Body of pancreas (tissue), 4 donors: ENCODE results near the gene LIN28A. TPM values are rescaled to one million over a fixed set of nuclear protein-coding genes. Genes with fewer than 3 reads are reported as not detected.
"Not testable (repeated sequence)": the region's sequence is repeated elsewhere in the genome, so short reads cannot be mapped to it uniquely, and the experiment has no call there.

ENCODE experiments used
- ATAC-seq: fragments of 150-250 bp; one replicate; pipeline ENCODE4 v1.9.1; 2016
- DNase-seq, 4 donors: peaks; one replicate each; pipeline ENCODE4 v3.0.0-alpha.2; 2019
- H3K27ac ChIP-seq, 4 donors: fragments of 200-600 bp; sonication (generic); 1 replicate in 3 of 4; 2 replicates in 1 of 4; pipeline versions ENCODE4 v1.5.1 to v1.6.1; 2016 to 2019; ENCODE audit warnings: mild to moderate bottlenecking in 1 of 4, mixed read lengths in 1 of 4, moderate library complexity in 1 of 4
- H3K27me3 ChIP-seq, 2 donors: fragments of 200-600 bp; sonication (generic); one replicate each; pipeline ENCODE4 v1.6.0; 2016; ENCODE audit warnings: mild to moderate bottlenecking in 1 of 2
- H3K36me3 ChIP-seq, 2 donors: fragments of 200-600 bp; sonication (generic); replicated peaks in 1 of 2; 2 replicates each; pipeline ENCODE4 v1.5.1; 2016; ENCODE audit warnings: low read depth in 2 of 2; ENCODE audit not compliant: insufficient read depth in 1 of 2
- H3K4me1 ChIP-seq: fragments of 200-600 bp; sonication (generic); one replicate; pipeline ENCODE4 v1.6.0; 2016
- H3K4me3 ChIP-seq, 2 donors: fragments of 200-600 bp; sonication (generic); 1 replicate in 1 of 2; 2 replicates in 1 of 2; pipeline ENCODE4 v1.5.1; 2016 to 2019
- H3K9me3 ChIP-seq, 3 donors: fragments of 200-600 bp; sonication (generic); 1 replicate in 2 of 3; 2 replicates in 1 of 3; pipeline ENCODE4 v1.5.1; 2016
- CTCF ChIP-seq, 7 experiments: fragments of 450-650 bp in 4 of 7; fragments of 200-600 bp in 3 of 7; sonication (generic) in 3 of 7; IDR thresholded peaks; one replicate each; pipeline ENCODE4 v1.5.1; 2016 to 2019; ENCODE audit warnings: antibody characterized with exemption in 7 of 7
- POLR2A ChIP-seq, 3 donors: fragments of 450-650 bp; IDR thresholded peaks; one replicate each; pipeline ENCODE4 v1.6.1; 2016; ENCODE audit warnings: antibody characterized with exemption in 3 of 3, mild to moderate bottlenecking in 2 of 3
- WGBS, 2 donors: methylation state at CpG; one replicate each; pipeline ENCODE4 v1.1.5; 2017; 5-methylcytosine and 5-hydroxymethylcytosine counted together
- intact Hi-C: fragments of 100-400 bp; cut with DNase I; formaldehyde crosslinking; loops from one replicate; pipeline ENCODE4 v1.15.1; 2023
- total RNA-seq, 2 donors: library from RNA; depleted of rRNA; stranded (reverse); fragments of >200 nt; gene quantifications; one replicate each; pipeline ENCODE4 v1.1.0, GENCODE V29; 2016

The LIN28A gene
- total RNA-seq, 2 donors from 2014 or later, result not detected

- Histone ChIP-seq H3K4me3 (no peak overlapping the region), H3K27me3 (no peaks in the 10 kb centered on the region), H3K9me3 (no peaks in the 10 kb centered on the region), H3K4me1 (no peaks in the 10 kb centered on the region), H3K36me3 (no peaks in the 10 kb centered on the region), H3K27ac (no peak overlapping the region)
- DNase-seq, result no peak
- no peak for TF ChIP-seq CTCF (IDR thresholded peaks at IDR 0.05)
- TF ChIP-seq POLR2A (IDR thresholded peaks at IDR 0.05), result no peak
- whole genome bisulfite sequencing, 2 donors, result 72 to 78% methylated on average over 3 of the region's 3 CpGs
- ATAC-seq, result no peak
- intact Hi-C loops, result no loop called here
Observed at GRCh38 chr1:26384076-26384475, 26.5 kb upstream of the LIN28A start.

- H3K9me3 ChIP-seq, result not testable (repeated sequence)
- 81 to 87% methylated on average over 3 of the region's 3 CpGs for WGBS, 2 donors
Observed at GRCh38 chr1:26385063-26385462, 25.6 kb upstream of the LIN28A start.

GRCh38 chr1:26387447-26387846 lies 23.2 kb upstream of the LIN28A start:
- TF ChIP-seq POLR2A (IDR thresholded peaks at IDR 0.05) (no peak), CTCF (IDR thresholded peaks at IDR 0.05) (no peak)
- Histone ChIP-seq H3K4me1 (no peaks in the 10 kb centered on the region), H3K27me3 (no peaks in the 10 kb centered on the region), H3K27ac (no peak overlapping the region), H3K36me3 (no peaks in the 10 kb centered on the region), H3K4me3 (no peak overlapping the region), H3K9me3 (no peaks in the 10 kb centered on the region)
- intact Hi-C loops, result no loop called here
- WGBS, 2 donors, result 55 to 68% methylated on average over 7 of the region's 7 CpGs
- DNase-seq (no peak), ATAC-seq (no peak)

More at GRCh38 chr1:26385063-26385462, 25.6 kb upstream of the LIN28A start:
- H3K27ac ChIP-seq, H3K4me1 ChIP-seq, ATAC-seq, H3K36me3 ChIP-seq, H3K27me3 ChIP-seq, DNase-seq, H3K4me3 ChIP-seq, intact Hi-C loops: not testable (repeated sequence)

GRCh38 chr1:26388791-26389445 lies 21.7 kb upstream of the LIN28A start:
- no peak for DNase-seq
- WGBS, 2 donors, result 60 to 72% methylated on average over 7 of the region's 7 CpGs

GRCh38 chr1:26389604-26390247 lies 20.9 kb upstream of the LIN28A start:
- WGBS, 2 donors, result 64 to 85% methylated on average over 3 to 4 of the region's 4 CpGs

More at GRCh38 chr1:26388791-26389445, 21.7 kb upstream of the LIN28A start:
- no peak overlapping the region for H3K27ac ChIP-seq
- intact Hi-C loops, result no loop called here
- H3K4me3 ChIP-seq, result no peak overlapping the region
- TF ChIP-seq CTCF (IDR thresholded peaks at IDR 0.05), result no peak
- no peak for TF ChIP-seq POLR2A (IDR thresholded peaks at IDR 0.05)
- no peaks in the 10 kb centered on the region for H3K27me3 ChIP-seq
- no peaks in the 10 kb centered on the region for H3K9me3 ChIP-seq
- no peak for ATAC-seq
- no peaks in the 10 kb centered on the region for H3K36me3 ChIP-seq
- H3K4me1 ChIP-seq, result no peaks in the 10 kb centered on the region

More at GRCh38 chr1:26389604-26390247, 20.9 kb upstream of the LIN28A start:
- no peaks in the 10 kb centered on the region for H3K4me1 ChIP-seq
- no peaks in the 10 kb centered on the region for H3K9me3 ChIP-seq
- intact Hi-C loops, result no loop called here
- H3K27me3 ChIP-seq, result no peaks in the 10 kb centered on the region
- ATAC-seq, result no peak
- no peak overlapping the region for H3K4me3 ChIP-seq
- DNase-seq, result no peak
- no peak overlapping the region for H3K27ac ChIP-seq
- TF ChIP-seq POLR2A (IDR thresholded peaks at IDR 0.05), result no peak
- TF ChIP-seq CTCF (IDR thresholded peaks at IDR 0.05), result no peak
- H3K36me3 ChIP-seq, result no peaks in the 10 kb centered on the region
